PC-3 (cell line): Measurements from ENCODE around the gene SETD1B. TPM values are rescaled to one million over a fixed set of nuclear protein-coding genes. Genes with fewer than 3 reads are reported as not detected.

Source experiments
- ATAC-seq: fragments of 200-7000 bp; cut with Tn5 transposase; 2 replicates; pipeline ENCODE4 v1.9.1; 2020; ENCODE audit warnings: mild to moderate bottlenecking, moderate library complexity
- BruUV-seq: library from RNA; stranded (reverse); fragments of 400-500 nt; replicated peaks from 2 replicates; lab custom pipeline; 2021; lab: Mats Ljungman, UMichigan
- CTCF ChIA-PET: fragments of 300-600 bp; sonication (Branson Sonifier 250); formaldehyde crosslinking; loops from one replicate; lab custom pipeline; 2022; ENCODE audit warnings: antibody characterized with exemption; lab: Charles Lee
- POLR2A ChIA-PET: fragments of 300-600 bp; sonication (Branson Sonifier 250); formaldehyde crosslinking; loops from one replicate; lab custom pipeline; 2022; ENCODE audit warnings: antibody characterized with exemption; ENCODE audit not compliant: unreplicated experiment; lab: Charles Lee
- DNase-seq: peaks from one replicate; pipeline ENCODE4 v3.0.0-alpha.2; 2015
- H2AFZ ChIP-seq: fragments of 300-600 bp; sonication (generic); 2 replicates; pipeline ENCODE4 v1.6.0; 2016; ENCODE audit warnings: antibody characterized with exemption, low read length
- H3F3A ChIP-seq: fragments of 300-600 bp; sonication (generic); one replicate; pipeline ENCODE4 v1.6.0; 2017; ENCODE audit warnings: antibody characterized with exemption, low read length, control low read depth, mild to moderate bottlenecking; ENCODE audit not compliant: unreplicated experiment
- H3K27ac ChIP-seq: fragments of 300-600 bp; sonication (generic); 2 replicates; pipeline ENCODE4 v1.5.1; 2016; ENCODE audit warnings: mild to moderate bottlenecking, low read length
- H3K27me3 ChIP-seq: fragments of 300-600 bp; sonication (generic); 2 replicates; pipeline ENCODE4 v1.6.1; 2016; ENCODE audit warnings: low read length, mixed read lengths
- H3K36me3 ChIP-seq: fragments of 300-600 bp; sonication (generic); 2 replicates; pipeline ENCODE4 v1.6.1; 2016; ENCODE audit warnings: low read depth, mixed run types, low read length, mixed read lengths
- H3K4me1 ChIP-seq: fragments of 300-600 bp; sonication (generic); 2 replicates; pipeline ENCODE4 v1.5.1; 2016; ENCODE audit warnings: low read length; ENCODE audit not compliant: insufficient read depth
- H3K4me2 ChIP-seq: fragments of 300-600 bp; sonication (generic); 2 replicates; pipeline ENCODE4 v1.6.0; 2016; ENCODE audit warnings: low read length
- H3K4me3 ChIP-seq: fragments of 300-600 bp; sonication (generic); 2 replicates; pipeline ENCODE4 v1.5.1; 2016; ENCODE audit warnings: mild to moderate bottlenecking, low read length, mixed read lengths
- H3K79me2 ChIP-seq: fragments of 300-600 bp; sonication (generic); 2 replicates; pipeline ENCODE4 v1.6.1; 2017; ENCODE audit warnings: low read length, mixed read lengths
- H3K9ac ChIP-seq: fragments of 300-600 bp; sonication (generic); 2 replicates; pipeline ENCODE4 v1.6.0; 2016; ENCODE audit warnings: mild to moderate bottlenecking, low read length
- H3K9me2 ChIP-seq: fragments of 300-600 bp; sonication (generic); replicated peaks from 2 replicates; pipeline ENCODE4 v1.6.1; 2016; ENCODE audit warnings: mixed run types, low read length, mixed read lengths
- H3K9me3 ChIP-seq: fragments of 300-600 bp; sonication (generic); 2 replicates; pipeline ENCODE4 v1.6.1; 2016; ENCODE audit warnings: low read length, mixed read lengths
- H4K20me1 ChIP-seq: fragments of 300-600 bp; sonication (generic); 2 replicates; pipeline ENCODE4 v1.6.1; 2016; ENCODE audit warnings: low read length, mixed read lengths
- CTCF ChIP-seq: fragments of 300-600 bp; sonication (generic); conservative IDR thresholded peaks from 2 replicates; pipeline ENCODE4 v1.5.1; 2017; ENCODE audit warnings: antibody characterized with exemption, low read depth, mild to moderate bottlenecking, low read length
- EZH2 ChIP-seq: fragments of 300-600 bp; sonication (generic); IDR thresholded peaks from one replicate; pipeline ENCODE4 v1.6.1; 2017; ENCODE audit warnings: antibody characterized with exemption, mild to moderate bottlenecking, low read length; ENCODE audit not compliant: unreplicated experiment
- EZH2phosphoT487 ChIP-seq: fragments of 300-600 bp; sonication (generic); IDR thresholded peaks from 2 replicates; pipeline ENCODE4 v1.6.1; 2018; ENCODE audit warnings: mild to moderate bottlenecking, antibody characterized with exemption, low read length, borderline replicate concordance
- intact Hi-C: fragments of 100-400 bp; cut with micrococcal nuclease; formaldehyde crosslinking; loops from 2 replicates; pipeline ENCODE4 v1.9.0; 2023
- total RNA-seq: library from RNA; depleted of rRNA; stranded (reverse); fragments of >200 nt; gene quantifications from 2 replicates; pipeline ENCODE4 v1.2.3, GENCODE V29; 2014

The SETD1B gene
- total RNA-seq, 1 experiment from 2014 or later: 7.5 TPM

GRCh38 chr12:121828826-121829225, 25.0 kb downstream of the SETD1B start:
- H3K9ac ChIP-seq: no peak overlapping the region
- no peak overlapping the region for H3K4me3 ChIP-seq
- no peaks in the 10 kb centered on the region for H3K4me1 ChIP-seq
- no peak overlapping the region for H3K4me2 ChIP-seq
- no peaks in the 10 kb centered on the region for H3K9me2 ChIP-seq
- no peak overlapping the region for H2AFZ ChIP-seq
- peaks cover 37% of the 10 kb centered on the region for H3K36me3 ChIP-seq
- POLR2A ChIA-PET: no interaction called here
- no peak for TF ChIP-seq CTCF
- TF ChIP-seq EZH2: no peak
- no peak for TF ChIP-seq EZH2phosphoT487
- H3K79me2 ChIP-seq: no peaks in the 10 kb centered on the region
- no peak for DNase-seq
- no peaks in the 10 kb centered on the region for H3K27me3 ChIP-seq
- H3K9me3 ChIP-seq: no peaks in the 10 kb centered on the region
- H3F3A ChIP-seq: no peaks in the 10 kb centered on the region
- no TSS peak for BruUV-seq
- no peak for ATAC-seq
- intact Hi-C loops: no loop called here
- CTCF ChIA-PET: no interaction called here
- no peaks in the 10 kb centered on the region for H4K20me1 ChIP-seq
- no peak overlapping the region for H3K27ac ChIP-seq

GRCh38 chr12:121829250-121829918, 25.6 kb downstream of the SETD1B start:
- Histone ChIP-seq H3K4me2 (no peak overlapping the region), H3K4me1 (no peaks in the 10 kb centered on the region), H3K9ac (no peak overlapping the region), H3K4me3 (no peak overlapping the region), H3K27me3 (no peaks in the 10 kb centered on the region), H3K9me3 (no peaks in the 10 kb centered on the region), H3K36me3 (peaks cover 33% of the 10 kb centered on the region), H3F3A (no peaks in the 10 kb centered on the region), H4K20me1 (no peaks in the 10 kb centered on the region), H2AFZ (no peak overlapping the region), H3K9me2 (no peaks in the 10 kb centered on the region), H3K79me2 (no peaks in the 10 kb centered on the region), H3K27ac (no peak overlapping the region)
- intact Hi-C loops: no loop called here
- ATAC-seq (0 out of 2 replicates have a peak, but pooled peaks have one; percentile 21), DNase-seq (no peak)
- POLR2A ChIA-PET: no interaction called here
- BruUV-seq: no TSS peak
- CTCF ChIA-PET: no interaction called here
- no peak for TF ChIP-seq EZH2
- no peak for TF ChIP-seq EZH2phosphoT487
- TF ChIP-seq CTCF: no peak

GRCh38 chr12:121830134-121830533, 26.3 kb downstream of the SETD1B start:
- no peaks in the 10 kb centered on the region for H3F3A ChIP-seq
- H3K9me2 ChIP-seq: no peaks in the 10 kb centered on the region
- no peaks in the 10 kb centered on the region for H4K20me1 ChIP-seq
- H3K27me3 ChIP-seq: no peaks in the 10 kb centered on the region
- no peak overlapping the region for H2AFZ ChIP-seq
- H3K4me3 ChIP-seq: no peak overlapping the region
- H3K79me2 ChIP-seq: no peaks in the 10 kb centered on the region
- CTCF ChIA-PET: no interaction called here
- no peaks in the 10 kb centered on the region for H3K4me1 ChIP-seq
- ATAC-seq (no peak), DNase-seq (no peak)
- no TSS peak for BruUV-seq
- H3K4me2 ChIP-seq: no peak overlapping the region
- no peak overlapping the region for H3K27ac ChIP-seq
- intact Hi-C loops: no loop called here
- H3K9me3 ChIP-seq: no peaks in the 10 kb centered on the region
- no peak overlapping the region for H3K9ac ChIP-seq
- H3K36me3 ChIP-seq: peaks cover 33% of the 10 kb centered on the region
- TF ChIP-seq EZH2phosphoT487 (no peak), EZH2 (no peak), CTCF (no peak)
- POLR2A ChIA-PET: no interaction called here
